Fibroblast of skin of left quadriceps (primary cell): ENCODE data around the gene ADK.
"Not testable (repeated sequence)": the region's sequence is repeated elsewhere in the genome, so short reads cannot be mapped to it uniquely, and the experiment has no call there.

Experiments
- DNase-seq, 2 experiments: peaks; one replicate each; pipeline ENCODE4 v3.0.0-alpha.2; 2013; ENCODE audit warnings: low read depth in 2 of 2

The ADK gene

GRCh38 chr10:74543276-74543675, 392.3 kb downstream of the ADK start:
- DNase-seq = no peak

GRCh38 chr10:74544106-74544505, 393.1 kb downstream of the ADK start:
- DNase-seq = no peak

GRCh38 chr10:74548676-74549075, 397.7 kb downstream of the ADK start:
- no peak for DNase-seq

- DNase-seq = no peak
Observed at GRCh38 chr10:74556072-74556705, 405.2 kb downstream of the ADK start.

GRCh38 chr10:74557098-74557497, 406.1 kb downstream of the ADK start:
- DNase-seq = no peak

GRCh38 chr10:74558403-74558802, 407.4 kb downstream of the ADK start:
- no peak for DNase-seq

- no peak for DNase-seq
Observed at GRCh38 chr10:74558897-74559296, 407.9 kb downstream of the ADK start.

GRCh38 chr10:74568896-74569295, 417.9 kb downstream of the ADK start:
- not testable (repeated sequence) for DNase-seq

GRCh38 chr10:74573497-74573896, 422.5 kb downstream of the ADK start:
- not testable (repeated sequence) for DNase-seq

GRCh38 chr10:74575191-74575720, 424.2 kb downstream of the ADK start:
- no peak for DNase-seq

GRCh38 chr10:74575912-74576311, 424.9 kb downstream of the ADK start:
- no peak for DNase-seq

- no peak for DNase-seq
Observed at GRCh38 chr10:74576586-74576985, 425.6 kb downstream of the ADK start.

GRCh38 chr10:74580438-74580837, 429.4 kb downstream of the ADK start:
- DNase-seq = not testable (repeated sequence)

- no peak for DNase-seq
Observed at GRCh38 chr10:74582566-74582965, 431.5 kb downstream of the ADK start.

GRCh38 chr10:74585231-74586087, 434.4 kb downstream of the ADK start:
- no peak for DNase-seq

GRCh38 chr10:74586088-74586585, 435.1 kb downstream of the ADK start:
- DNase-seq = no peak

GRCh38 chr10:74587109-74587854, 436.3 kb downstream of the ADK start:
- DNase-seq = no peak

- DNase-seq = peak; percentile 97 to 98
Observed at GRCh38 chr10:74589226-74589673, 438.2 kb downstream of the ADK start.

GRCh38 chr10:74589851-74590250, 438.8 kb downstream of the ADK start:
- DNase-seq = no peak

GRCh38 chr10:74593470-74593869, 442.4 kb downstream of the ADK start:
- DNase-seq = peak; percentile 28 to 38

- DNase-seq = no peak
Observed at GRCh38 chr10:74596713-74597112, 445.7 kb downstream of the ADK start.
